HCT116 (cell line): ENCODE results near the gene IL17RE. TPM values are rescaled to one million over a fixed set of nuclear protein-coding genes. Genes with fewer than 3 reads are reported as not detected.

Experiments used
- ATAC-seq: fragments of 200-7000 bp; cut with Tn5 transposase; 2 replicates; pipeline ENCODE4 v1.9.1; 2020; ENCODE audit warnings: mild to moderate bottlenecking, moderate library complexity
- BruUV-seq: library from RNA; stranded (reverse); fragments of 400-500 nt; replicated peaks from 2 replicates; lab custom pipeline; 2021; lab: Mats Ljungman, UMichigan
- CTCF ChIA-PET: fragments of 300-600 bp; sonication (Branson Sonifier 250); formaldehyde crosslinking; loops from one replicate; lab custom pipeline; 2021; ENCODE audit warnings: antibody characterized with exemption; lab: Charles Lee
- POLR2A ChIA-PET: fragments of 300-600, 350-600 bp; sonication (Branson Sonifier 250); formaldehyde crosslinking; loops from one replicate; lab custom pipeline; 2021; ENCODE audit warnings: antibody characterized with exemption; lab: Charles Lee
- RAD21 ChIA-PET, 2 experiments: fragments of 300-600 bp; sonication (Branson Sonifier 250); formaldehyde crosslinking; loops; one replicate each; lab custom pipeline; 2023; ENCODE audit warnings: low total read pairs in 2 of 2; ENCODE audit not compliant: uncharacterized antibody in 2 of 2, unreplicated experiment in 2 of 2, low non-redundant PET in 1 of 2; lab: Charles Lee
- DNase-seq: peaks from one replicate; pipeline ENCODE4 v3.0.0-alpha.2; 2010; ENCODE audit warnings: low read depth, low spot score
- H2AFZ ChIP-seq: fragments of 200-600 bp; shearing (Covaris generic), sonication (generic); 2 replicates; pipeline ENCODE4 v1.6.1; 2017; ENCODE audit warnings: low read depth, mixed run types, mixed read lengths, antibody characterized with exemption, low read length; ENCODE audit not compliant: poor library complexity, severe bottlenecking
- H3K27ac ChIP-seq: 2 replicates; pipeline ENCODE4 v1.5.1; 2012; ENCODE audit warnings: low read depth, low read length
- H3K27me3 ChIP-seq: fragments of 200-600 bp; sonication (generic); 2 replicates; pipeline ENCODE4 v1.6.1; 2016; ENCODE audit warnings: mixed run types, low read length, mixed read lengths; ENCODE audit not compliant: insufficient read depth
- H3K36me3 ChIP-seq, 2 experiments: fragments of 200-500 bp in 1 of 2; fragments of 200-600 bp in 1 of 2; sonication (Bioruptor generic) in 1 of 2; sonication (generic) in 1 of 2; 2 replicates each; pipeline versions ENCODE4 v1.5.1 to v1.6.1; 2014 to 2016; ENCODE audit warnings: low read length in 2 of 2, inconsistent platforms in 1 of 2, mixed read lengths in 1 of 2, mixed run types in 1 of 2; ENCODE audit not compliant: insufficient read depth in 2 of 2, control insufficient read depth in 1 of 2
- H3K4me1 ChIP-seq, 2 experiments: fragments of 200-600 bp in 1 of 2; sonication (generic) in 1 of 2; 2 replicates each; pipeline versions ENCODE4 v1.5.1 to v1.6.1; 2012 to 2017; ENCODE audit warnings: low read length in 2 of 2, inconsistent platforms in 1 of 2, mild to moderate bottlenecking in 1 of 2, mixed read lengths in 1 of 2, mixed run types in 1 of 2, moderate library complexity in 1 of 2; ENCODE audit not compliant: insufficient read depth in 2 of 2, control insufficient read depth in 1 of 2
- H3K4me2 ChIP-seq: fragments of 200-600 bp; sonication (generic); 2 replicates; pipeline ENCODE4 v1.6.1; 2017; ENCODE audit warnings: mixed run types, low read length, mixed read lengths
- H3K4me3 ChIP-seq, 2 experiments: fragments of 200-600 bp in 1 of 2; sonication (generic) in 1 of 2; replicated peaks in 1 of 2; 2 replicates each; pipeline ENCODE4 v1.5.1; 2011 to 2016; ENCODE audit warnings: low read length in 2 of 2, control low read depth in 1 of 2, low read depth in 1 of 2, mild to moderate bottlenecking in 1 of 2, mixed read lengths in 1 of 2, mixed run types in 1 of 2
- H3K79me2 ChIP-seq: fragments of 200-600 bp; sonication (generic); 2 replicates; pipeline ENCODE4 v1.6.1; 2017; ENCODE audit warnings: mild to moderate bottlenecking, mixed run types, low read length, moderate library complexity, mixed read lengths; ENCODE audit not compliant: insufficient read depth
- H3K9ac ChIP-seq: fragments of 200-600 bp; sonication (generic); 2 replicates; pipeline ENCODE4 v1.6.1; 2016; ENCODE audit warnings: low read length, mixed read lengths
- H3K9me2 ChIP-seq: fragments of 200-600 bp; sonication (generic), shearing (Covaris generic); 2 replicates; pipeline ENCODE4 v1.6.1; 2017; ENCODE audit warnings: mixed run types, mild to moderate bottlenecking, moderate library complexity; ENCODE audit not compliant: insufficient read depth
- H3K9me3 ChIP-seq, 2 experiments: fragments of 200-500 bp in 1 of 2; fragments of 200-600 bp in 1 of 2; sonication (Bioruptor generic) in 1 of 2; sonication (generic) in 1 of 2; 2 replicates each; pipeline ENCODE4 v1.6.1; 2014 to 2017; ENCODE audit warnings: low read length in 2 of 2, mixed read lengths in 2 of 2, inconsistent platforms in 1 of 2, low read depth in 1 of 2, mild to moderate bottlenecking in 1 of 2, mixed run types in 1 of 2, moderate library complexity in 1 of 2; ENCODE audit not compliant: control insufficient read depth in 1 of 2, insufficient read depth in 1 of 2
- H4K20me1 ChIP-seq: fragments of 200-600 bp; sonication (generic), shearing (Covaris generic); 2 replicates; pipeline ENCODE4 v1.6.1; 2017; ENCODE audit warnings: mixed run types, mild to moderate bottlenecking, moderate library complexity; ENCODE audit not compliant: insufficient read depth
- ATF3 ChIP-seq: IDR thresholded peaks from 2 replicates; pipeline ENCODE4 v1.6.1; 2012
- JUND ChIP-seq: IDR thresholded peaks from 2 replicates; pipeline ENCODE4 v1.6.1; 2012
- POLR2A ChIP-seq: IDR thresholded peaks from 2 replicates; pipeline ENCODE4 v1.7.0; 2011; ENCODE audit warnings: borderline replicate concordance; ENCODE audit not compliant: insufficient read depth, insufficient read length; ENCODE audit errors: extremely low read depth
- intact Hi-C: fragments of 100-400 bp; cut with micrococcal nuclease; formaldehyde crosslinking; loops from 2 replicates; pipeline ENCODE4 v1.10.0; 2022
- total RNA-seq: library from RNA; stranded (reverse); gene quantifications from one replicate; pipeline ENCODE4 v1.2.1, GENCODE V29; 2021; ENCODE audit not compliant: unreplicated experiment

The IL17RE gene
- total RNA-seq, 1 experiment from 2014 or later = 14.3 TPM

GRCh38 chr3:9935966-9936510, 33.4 kb downstream of the IL17RE start:
- TF ChIP-seq POLR2A = no peak
- ChIA-PET RAD21 (no interaction called here), POLR2A (no interaction called here), CTCF (interaction anchor here (6.2 kb wide), 1 partner anchor 10 kb away, joined by 65 read pairs; no protein-coding TSS in a partner anchor)
- DNase-seq (no peak), ATAC-seq (no peak)
- Histone ChIP-seq H3K4me1 (peaks cover 9 to 24% of the 10 kb centered on the region in 2 experiments), H3K9me2 (no peaks in the 10 kb centered on the region), H3K4me2 (no peak overlapping the region), H3K36me3 (no peaks in the 10 kb centered on the region), H3K4me3 (no peak overlapping the region), H2AFZ (no peak overlapping the region), H4K20me1 (no peaks in the 10 kb centered on the region), H3K9ac (no peak overlapping the region), H3K27ac (no peak overlapping the region), H3K9me3 (no peaks in the 10 kb centered on the region), H3K27me3 (no peaks in the 10 kb centered on the region), H3K79me2 (no peaks in the 10 kb centered on the region)
- intact Hi-C loops = no loop called here
- no TSS peak for BruUV-seq

- DNase-seq = no peak
- Histone ChIP-seq H3K27ac (no peak overlapping the region), H3K4me2 (no peak overlapping the region), H3K79me2 (no peaks in the 10 kb centered on the region), H3K4me1 (peaks cover 6 to 18% of the 10 kb centered on the region in 2 experiments), H2AFZ (no peak overlapping the region), H3K9me3 (no peaks in the 10 kb centered on the region), H3K27me3 (no peaks in the 10 kb centered on the region), H3K9ac (no peak overlapping the region), H3K9me2 (no peaks in the 10 kb centered on the region), H3K4me3 (no peak overlapping the region), H3K36me3 (no peaks in the 10 kb centered on the region), H4K20me1 (no peaks in the 10 kb centered on the region)
- ChIA-PET RAD21 (no interaction called here), POLR2A (no interaction called here), CTCF (interaction anchor here (1.6 kb wide), 1 partner anchor 9 kb away, joined by 3 read pairs; no protein-coding TSS in a partner anchor)
- no TSS peak for BruUV-seq
- ATAC-seq = no peak
- no peak for TF ChIP-seq JUND
- no peak for TF ChIP-seq ATF3
- intact Hi-C loops = no loop called here
These were observed 35.0 kb downstream of the IL17RE start for GRCh38 chr3:9937486-9938238.
